A673 (cell line): ENCODE measurements around the gene SLC12A3. TPM values are rescaled to one million over a fixed set of nuclear protein-coding genes. Genes with fewer than 3 reads are reported as not detected.

Experiments
- BruUV-seq: library from RNA; stranded (reverse); fragments of 400-500 nt; replicated peaks from 2 replicates; lab custom pipeline; 2021; lab: Mats Ljungman, UMichigan
- CTCF ChIA-PET: fragments of 300-600 bp; sonication (Branson Sonifier 250); formaldehyde crosslinking; loops from one replicate; lab custom pipeline; 2022; ENCODE audit warnings: antibody characterized with exemption; lab: Charles Lee
- POLR2A ChIA-PET: fragments of 300-600 bp; sonication (Branson Sonifier 250); formaldehyde crosslinking; loops from one replicate; lab custom pipeline; 2022; ENCODE audit warnings: antibody characterized with exemption; ENCODE audit not compliant: low non-redundant PET; lab: Charles Lee
- DNase-seq: peaks from one replicate; pipeline ENCODE4 v3.0.0-alpha.2; 2015; ENCODE audit warnings: low spot score
- H3K27ac ChIP-seq: fragments of 200-600 bp; sonication (generic); 2 replicates; pipeline ENCODE4 v1.5.1; 2016; ENCODE audit warnings: mixed run types, low read depth, mild to moderate bottlenecking, mixed read lengths, antibody characterized with exemption, low read length; ENCODE audit not compliant: poor library complexity, severe bottlenecking
- H3K27me3 ChIP-seq: fragments of 200-600 bp; sonication (generic); replicated peaks from 2 replicates; pipeline ENCODE4 v1.6.1; 2017; ENCODE audit warnings: mixed run types, low read depth, mild to moderate bottlenecking, mixed read lengths, antibody characterized with exemption, low read length; ENCODE audit not compliant: insufficient read depth, poor library complexity
- H3K36me3 ChIP-seq: fragments of 200-600 bp; sonication (generic); 2 replicates; pipeline ENCODE4 v1.6.1; 2016; ENCODE audit warnings: mixed run types, mild to moderate bottlenecking, mixed read lengths, antibody characterized with exemption, low read length; ENCODE audit not compliant: insufficient read depth, poor library complexity, severe bottlenecking
- H3K4me1 ChIP-seq: fragments of 200-600 bp; sonication (generic); 2 replicates; pipeline ENCODE4 v1.6.1; 2017; ENCODE audit warnings: mixed run types, mild to moderate bottlenecking, mixed read lengths, antibody characterized with exemption, low read length; ENCODE audit not compliant: insufficient read depth, poor library complexity, severe bottlenecking
- H3K4me3 ChIP-seq: fragments of 200-600 bp; sonication (generic); 2 replicates; pipeline ENCODE4 v1.5.1; 2016; ENCODE audit warnings: low read depth, mixed run types, mild to moderate bottlenecking, mixed read lengths, low read length; ENCODE audit not compliant: poor library complexity, severe bottlenecking
- H3K9me3 ChIP-seq: fragments of 200-600 bp; sonication (generic); 2 replicates; pipeline ENCODE4 v1.6.1; 2016; ENCODE audit warnings: mixed run types, low read depth, mild to moderate bottlenecking, mixed read lengths, antibody characterized with exemption, low read length; ENCODE audit not compliant: poor library complexity, severe bottlenecking
- EZH2 ChIP-seq: fragments of 200-600 bp; sonication (generic); IDR thresholded peaks from 2 replicates; pipeline ENCODE4 v1.6.1; 2017; ENCODE audit warnings: borderline replicate concordance, low read depth, mild to moderate bottlenecking, mixed read lengths, antibody characterized with exemption, low read length; ENCODE audit not compliant: poor library complexity, severe bottlenecking
- intact Hi-C: fragments of 100-400 bp; cut with micrococcal nuclease; formaldehyde crosslinking; loops from one replicate; pipeline ENCODE4 v1.10.0; 2022; ENCODE audit not compliant: unreplicated experiment
- total RNA-seq: library from RNA; stranded (reverse); gene quantifications from 2 replicates; pipeline ENCODE4 v1.2.3, GENCODE V29; 2021
- TF ChIP-seq, protein P1 (sequence below): fragments of 300-800, 200-600 bp; sonication (generic); conservative IDR thresholded peaks from 2 replicates; pipeline ENCODE4 v1.5.1; 2017; ENCODE audit warnings: low read depth, mild to moderate bottlenecking, antibody characterized with exemption, low read length, moderate library complexity, mixed read lengths

The SLC12A3 gene
- total RNA-seq, 1 experiment from 2014 or later: not detected

DNA sequence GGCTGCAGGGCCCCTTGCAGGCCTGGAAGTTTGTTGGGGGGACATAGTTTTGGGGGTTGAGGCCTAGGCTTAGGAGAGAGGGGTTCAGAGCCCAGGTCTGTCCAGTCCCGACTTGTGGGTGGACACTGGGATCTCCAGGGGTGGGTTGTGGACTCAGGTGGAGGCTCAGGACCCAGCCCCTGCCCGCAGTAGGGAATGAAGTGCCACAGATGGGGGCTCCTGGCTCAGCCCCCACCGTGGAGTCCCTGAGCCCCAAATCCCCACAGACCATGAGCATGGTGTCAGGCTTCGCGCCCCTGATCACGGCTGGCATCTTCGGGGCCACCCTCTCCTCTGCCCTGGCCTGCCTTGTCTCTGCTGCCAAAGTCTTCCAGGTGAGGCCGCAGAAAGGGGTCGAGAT, 14.3 kb downstream of the SLC12A3 start:
- CTCF ChIA-PET: no interaction called here
- Histone ChIP-seq H3K27me3 (no peaks in the 10 kb centered on the region), H3K4me1 (no peaks in the 10 kb centered on the region), H3K9me3 (no peaks in the 10 kb centered on the region), H3K4me3 (no peak overlapping the region), H3K36me3 (no peaks in the 10 kb centered on the region), H3K27ac (no peak overlapping the region)
- POLR2A ChIA-PET: no interaction called here
- BruUV-seq: no TSS peak
- intact Hi-C loops: no loop called here
- TF ChIP-seq, protein P1, sequence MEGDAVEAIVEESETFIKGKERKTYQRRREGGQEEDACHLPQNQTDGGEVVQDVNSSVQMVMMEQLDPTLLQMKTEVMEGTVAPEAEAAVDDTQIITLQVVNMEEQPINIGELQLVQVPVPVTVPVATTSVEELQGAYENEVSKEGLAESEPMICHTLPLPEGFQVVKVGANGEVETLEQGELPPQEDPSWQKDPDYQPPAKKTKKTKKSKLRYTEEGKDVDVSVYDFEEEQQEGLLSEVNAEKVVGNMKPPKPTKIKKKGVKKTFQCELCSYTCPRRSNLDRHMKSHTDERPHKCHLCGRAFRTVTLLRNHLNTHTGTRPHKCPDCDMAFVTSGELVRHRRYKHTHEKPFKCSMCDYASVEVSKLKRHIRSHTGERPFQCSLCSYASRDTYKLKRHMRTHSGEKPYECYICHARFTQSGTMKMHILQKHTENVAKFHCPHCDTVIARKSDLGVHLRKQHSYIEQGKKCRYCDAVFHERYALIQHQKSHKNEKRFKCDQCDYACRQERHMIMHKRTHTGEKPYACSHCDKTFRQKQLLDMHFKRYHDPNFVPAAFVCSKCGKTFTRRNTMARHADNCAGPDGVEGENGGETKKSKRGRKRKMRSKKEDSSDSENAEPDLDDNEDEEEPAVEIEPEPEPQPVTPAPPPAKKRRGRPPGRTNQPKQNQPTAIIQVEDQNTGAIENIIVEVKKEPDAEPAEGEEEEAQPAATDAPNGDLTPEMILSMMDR: no peak
- TF ChIP-seq EZH2: no peak
- no peak for DNase-seq

DNA sequence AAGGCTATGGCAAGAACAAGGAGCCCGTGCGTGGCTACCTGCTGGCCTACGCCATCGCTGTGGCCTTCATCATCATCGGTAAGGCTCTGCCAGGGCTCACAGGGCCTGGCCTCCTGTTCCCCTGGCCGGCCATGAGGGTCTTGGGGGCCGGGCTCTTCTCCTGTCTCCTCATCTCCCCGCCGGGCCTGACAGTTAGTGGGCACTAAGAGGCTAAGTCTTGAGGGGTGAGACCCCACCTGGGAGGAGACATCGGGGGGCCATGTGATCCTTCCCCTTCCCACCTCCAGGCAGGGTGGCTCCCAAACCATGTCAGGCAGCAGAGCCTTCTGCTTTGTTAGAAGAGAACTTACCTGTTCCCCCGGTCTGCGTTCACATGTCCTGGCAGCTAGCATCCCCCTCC, 15.2 kb downstream of the SLC12A3 start:
- H3K27me3 ChIP-seq: no peaks in the 10 kb centered on the region
- CTCF ChIA-PET: no interaction called here
- DNase-seq: no peak
- POLR2A ChIA-PET: no interaction called here
- intact Hi-C loops: no loop called here
- no TSS peak for BruUV-seq
- H3K36me3 ChIP-seq: no peaks in the 10 kb centered on the region
- no peaks in the 10 kb centered on the region for H3K4me1 ChIP-seq
- TF ChIP-seq EZH2: no peak
- TF ChIP-seq, protein P1: no peak
- no peak overlapping the region for H3K27ac ChIP-seq
- no peaks in the 10 kb centered on the region for H3K9me3 ChIP-seq
- no peak overlapping the region for H3K4me3 ChIP-seq

DNA sequence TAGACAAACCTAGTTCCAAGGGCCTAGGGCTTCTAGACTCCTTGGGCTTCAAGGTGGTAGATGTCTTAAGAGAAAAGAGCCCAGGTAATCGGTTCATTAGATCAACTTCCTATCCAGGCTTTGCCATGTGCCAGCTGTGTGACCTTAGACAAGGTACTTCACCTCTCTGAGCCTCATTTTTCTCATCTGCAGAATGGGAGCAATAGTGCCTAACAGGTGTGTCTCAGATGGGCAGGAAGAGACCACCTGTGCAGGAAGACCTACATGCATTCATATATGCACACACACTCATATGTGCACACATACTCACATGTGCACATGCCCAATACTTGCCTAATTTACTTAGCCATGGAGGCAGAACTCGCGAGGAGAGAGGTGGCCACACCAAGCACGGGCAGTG, 15.7 kb downstream of the SLC12A3 start:
- H3K4me3 ChIP-seq: no peak overlapping the region
- H3K27ac ChIP-seq: no peak overlapping the region
- intact Hi-C loops: no loop called here
- TF ChIP-seq, protein P1: no peak
- no peak for TF ChIP-seq EZH2
- BruUV-seq: no TSS peak
- H3K36me3 ChIP-seq: no peaks in the 10 kb centered on the region
- no peaks in the 10 kb centered on the region for H3K9me3 ChIP-seq
- CTCF ChIA-PET: no interaction called here
- POLR2A ChIA-PET: no interaction called here
- H3K27me3 ChIP-seq: no peaks in the 10 kb centered on the region
- no peaks in the 10 kb centered on the region for H3K4me1 ChIP-seq
- no peak for DNase-seq
